Measurements from ENCODE around the gene CCDC70. TPM values are rescaled to one million over a fixed set of nuclear protein-coding genes. Genes with fewer than 3 reads are reported as not detected.

The CCDC70 gene
- total RNA-seq, 2 donors from 2014 or later = not detected

GRCh38 chr13:51848674-51849073, 13.1 kb upstream of the CCDC70 start:
- DNase-seq = no peak
- no peak for ATAC-seq
- intact Hi-C loops (cut with DNase I, micrococcal nuclease) = no loop called here

- intact Hi-C loops (cut with DNase I, micrococcal nuclease) = no loop called here
- DNase-seq (peak in 1 of 2 donors; percentile 22), ATAC-seq (no peak)
Measured at GRCh38 chr13:51849145-51850101, 12.3 kb upstream of the CCDC70 start.

GRCh38 chr13:51856027-51856736, 5.6 kb upstream of the CCDC70 start:
- ATAC-seq = peak; percentile 98
- DNase-seq = peak; percentile 36 to 67
- intact Hi-C loops (cut with DNase I, micrococcal nuclease) = no loop called here

GRCh38 chr13:51856998-51857397, 4.8 kb upstream of the CCDC70 start:
- DNase-seq (no peak), ATAC-seq (peak; percentile 28)
- intact Hi-C loops (cut with DNase I, micrococcal nuclease) = no loop called here

- ATAC-seq = no peak
- intact Hi-C loops (cut with DNase I, micrococcal nuclease) = no loop called here
- DNase-seq = no peak
Measured at GRCh38 chr13:51858433-51859247, 3.1 kb upstream of the CCDC70 start.

- no peak for DNase-seq
- intact Hi-C loops (cut with DNase I, micrococcal nuclease) = no loop called here
Measured at GRCh38 chr13:51862957-51863356, 1.2 kb downstream of the CCDC70 start.

GRCh38 chr13:51865838-51866237, 4.1 kb downstream of the CCDC70 start:
- intact Hi-C loops (cut with DNase I, micrococcal nuclease) = no loop called here
- DNase-seq (no peak), ATAC-seq (no peak)

More at GRCh38 chr13:51862957-51863356, 1.2 kb downstream of the CCDC70 start:
- no peak for ATAC-seq

- ATAC-seq (no peak), DNase-seq (no peak)
- intact Hi-C loops (cut with DNase I, micrococcal nuclease) = no loop called here
Measured at GRCh38 chr13:51867062-51867461, 5.3 kb downstream of the CCDC70 start.

GRCh38 chr13:51869916-51870315, 8.1 kb downstream of the CCDC70 start:
- intact Hi-C loops (cut with DNase I, micrococcal nuclease) = no loop called here
- ATAC-seq (no peak), DNase-seq (no peak)

- DNase-seq (no peak), ATAC-seq (no peak)
- intact Hi-C loops (cut with DNase I, micrococcal nuclease) = no loop called here
Measured at GRCh38 chr13:51870616-51871015, 8.8 kb downstream of the CCDC70 start.

- DNase-seq = no peak
- no peak for ATAC-seq
- intact Hi-C loops (cut with DNase I, micrococcal nuclease) = no loop called here
Measured at GRCh38 chr13:51873117-51873798, 11.5 kb downstream of the CCDC70 start.

- intact Hi-C loops (cut with DNase I, micrococcal nuclease) = no loop called here
- no peak for ATAC-seq
- no peak for DNase-seq
Measured at GRCh38 chr13:51873837-51874236, 12.1 kb downstream of the CCDC70 start.

GRCh38 chr13:51874651-51875050, 12.9 kb downstream of the CCDC70 start:
- intact Hi-C loops (cut with DNase I, micrococcal nuclease) = no loop called here
- ATAC-seq = no peak
- DNase-seq = no peak

- intact Hi-C loops (cut with DNase I, micrococcal nuclease) = no loop called here
- no peak for DNase-seq
- no peak for ATAC-seq
Measured at GRCh38 chr13:51879133-51879532, 17.4 kb downstream of the CCDC70 start.

GRCh38 chr13:51881296-51881695, 19.5 kb downstream of the CCDC70 start:
- ATAC-seq (no peak), DNase-seq (no peak)
- intact Hi-C loops (cut with DNase I, micrococcal nuclease) = no loop called here

- intact Hi-C loops (cut with DNase I, micrococcal nuclease) = no loop called here
- ATAC-seq (no peak), DNase-seq (no peak)
Measured at GRCh38 chr13:51882570-51883225, 20.9 kb downstream of the CCDC70 start.

- intact Hi-C loops (cut with DNase I, micrococcal nuclease) = no loop called here
- DNase-seq = no peak
- no peak for ATAC-seq
Measured at GRCh38 chr13:51883226-51883600, 21.4 kb downstream of the CCDC70 start.

- ATAC-seq (no peak), DNase-seq (no peak)
- intact Hi-C loops (cut with DNase I, micrococcal nuclease) = no loop called here
Measured at GRCh38 chr13:51885651-51886050, 23.9 kb downstream of the CCDC70 start.

Data from left colon (tissue), 2 donors.